HG03066 (cell line): ENCODE data around the gene MACROD2.

Experiments used
- ATAC-seq: cut with Tn5 transposase; IDR thresholded peaks from one replicate; pipeline ENCODE4 v1.9.1; 2021; ENCODE audit warnings: low read depth; ENCODE audit not compliant: unreplicated experiment

The MACROD2 gene

GRCh38 chr20:14562981-14563380 lies 567.7 kb downstream of the MACROD2 start:
- ATAC-seq, result no peak

GRCh38 chr20:14566505-14566904 lies 571.2 kb downstream of the MACROD2 start:
- no peak for ATAC-seq

- no peak for ATAC-seq
Measured at GRCh38 chr20:14568225-14568624, 572.9 kb downstream of the MACROD2 start.

- ATAC-seq, result no peak
Measured at GRCh38 chr20:14568701-14569100, 573.4 kb downstream of the MACROD2 start.

DNA sequence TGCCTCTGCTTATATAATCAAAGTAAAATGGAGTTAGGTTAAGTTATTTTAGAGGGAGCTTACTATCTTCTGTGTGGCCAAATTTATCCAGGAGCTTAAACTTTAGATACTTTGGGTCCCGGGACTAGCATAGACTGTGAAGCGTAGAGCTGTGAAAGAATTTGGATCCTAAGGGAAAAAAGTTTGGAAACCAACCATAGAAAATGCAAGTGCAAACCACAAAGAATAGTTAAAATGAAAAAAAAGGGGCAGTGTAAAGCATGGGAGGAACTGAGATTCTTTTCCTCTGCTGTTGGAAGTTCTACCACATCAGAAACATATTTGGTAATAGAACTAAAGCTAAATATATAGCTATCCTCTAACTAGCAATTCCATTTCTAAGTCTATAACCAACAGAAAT lies 574.3 kb downstream of the MACROD2 start:
- no peak for ATAC-seq

GRCh38 chr20:14570811-14571210 lies 575.5 kb downstream of the MACROD2 start:
- ATAC-seq, result no peak

DNA sequence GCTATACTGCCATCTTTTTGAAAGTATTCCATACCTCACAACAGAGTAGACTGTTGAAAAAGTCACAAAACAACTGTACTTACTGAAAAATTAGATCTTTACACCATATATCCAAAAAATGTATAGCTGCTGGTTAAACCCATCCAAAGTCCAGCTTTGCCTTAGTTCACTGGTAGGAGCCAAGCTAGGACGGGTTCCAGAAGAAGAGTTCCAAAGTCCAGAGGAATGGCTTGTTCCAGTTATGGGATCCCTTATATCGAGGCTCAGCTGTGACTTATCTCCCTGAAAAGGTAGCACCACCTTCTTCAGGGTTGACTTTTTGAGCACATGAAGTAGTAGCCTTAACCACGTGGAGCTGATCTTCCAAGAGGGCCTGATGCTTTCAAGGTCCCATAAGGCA lies 578.4 kb downstream of the MACROD2 start:
- ATAC-seq, result no peak

DNA sequence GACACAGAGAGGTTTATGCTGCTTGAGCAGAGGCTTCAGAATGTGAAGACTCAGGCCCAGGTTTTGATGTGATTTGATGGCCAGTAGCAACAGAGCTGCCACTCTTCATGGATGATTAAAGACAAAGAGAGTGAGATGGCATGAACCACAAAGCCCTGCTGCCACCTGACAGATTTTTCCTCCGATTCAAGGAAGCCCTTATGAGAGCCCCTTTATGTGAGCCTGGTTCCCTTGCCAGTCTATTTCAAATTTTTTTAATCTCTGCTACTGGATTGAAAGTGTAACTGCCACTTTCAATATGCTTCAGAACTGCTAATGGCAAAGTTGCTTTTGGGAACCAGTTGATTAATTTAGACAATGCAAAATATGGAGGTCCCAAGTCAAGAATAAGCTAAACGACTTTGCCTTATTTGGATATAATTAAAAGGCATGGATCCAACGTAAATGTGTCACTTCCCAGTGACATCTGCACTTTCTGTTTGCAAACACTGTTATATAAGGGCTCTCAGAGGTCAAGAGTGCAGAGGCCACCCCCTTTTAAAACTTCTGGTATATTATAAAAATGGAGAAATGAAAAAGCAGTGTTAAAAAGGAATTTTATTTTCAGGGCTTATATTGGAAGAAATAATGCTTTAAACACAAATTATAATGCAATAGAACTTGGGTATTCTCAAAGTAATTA lies 581.0 kb downstream of the MACROD2 start:
- ATAC-seq, result no peak

- ATAC-seq, result no peak
Measured at GRCh38 chr20:14580418-14581074, 585.2 kb downstream of the MACROD2 start.

DNA sequence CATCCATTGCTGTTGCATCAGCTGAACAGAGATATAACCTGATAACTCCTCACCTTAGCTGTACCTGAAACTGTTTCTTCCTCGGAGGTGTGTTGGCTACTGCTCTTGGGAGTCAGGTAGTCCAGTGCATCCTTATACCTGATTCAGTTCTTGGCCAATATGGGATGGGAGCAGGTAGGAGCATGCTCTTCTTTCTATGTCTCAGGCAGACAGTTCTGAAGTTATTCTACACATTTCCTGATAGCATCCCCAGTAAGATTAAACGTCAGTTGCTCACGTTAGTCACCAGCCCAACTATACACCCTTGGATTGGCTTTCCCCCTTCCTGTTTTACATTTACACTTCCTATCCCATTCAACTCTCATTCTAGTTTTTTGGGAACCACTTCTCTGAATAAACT lies 586.4 kb downstream of the MACROD2 start:
- ATAC-seq, result no peak

GRCh38 chr20:14582855-14583254 lies 587.5 kb downstream of the MACROD2 start:
- no peak for ATAC-seq

DNA sequence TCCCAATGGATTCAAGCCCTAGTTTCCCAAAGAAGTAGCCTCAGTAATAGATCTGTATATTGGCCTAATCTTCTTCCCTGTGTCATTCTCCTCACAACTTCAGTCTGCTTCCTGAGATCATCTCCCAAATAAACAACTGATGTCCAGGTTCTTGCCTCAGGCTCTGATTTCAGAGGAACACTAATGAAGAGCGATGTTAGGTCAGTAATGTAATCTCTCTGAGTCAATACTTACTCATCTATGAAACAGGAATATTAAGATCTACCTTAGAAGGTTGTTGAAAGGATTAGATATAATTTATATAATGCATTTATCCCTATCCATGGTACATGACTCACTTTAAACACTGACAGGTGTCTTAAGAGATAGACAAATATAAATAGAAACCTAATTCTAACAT lies 588.1 kb downstream of the MACROD2 start:
- ATAC-seq, result no peak

GRCh38 chr20:14589383-14589782 lies 594.1 kb downstream of the MACROD2 start:
- ATAC-seq, result no peak

DNA sequence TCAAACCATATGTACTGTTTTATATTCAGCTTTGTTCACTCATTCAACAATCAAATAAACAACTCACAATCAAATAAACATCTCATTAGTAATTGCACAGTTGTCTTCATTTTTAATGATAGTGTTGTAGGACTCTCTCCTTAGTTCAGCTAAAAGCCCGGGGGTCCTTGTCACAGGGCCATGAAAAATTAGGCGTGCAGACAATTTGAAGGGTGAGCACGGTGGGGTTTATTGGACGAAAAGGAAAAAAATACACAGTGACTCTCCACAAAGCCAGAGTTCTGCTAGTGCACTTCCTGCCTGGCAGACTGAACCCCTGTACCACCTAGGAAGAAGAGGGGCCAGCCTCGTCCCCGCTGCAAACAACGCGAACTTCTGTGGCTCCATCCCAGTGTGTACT lies 599.7 kb downstream of the MACROD2 start:
- no peak for ATAC-seq

DNA sequence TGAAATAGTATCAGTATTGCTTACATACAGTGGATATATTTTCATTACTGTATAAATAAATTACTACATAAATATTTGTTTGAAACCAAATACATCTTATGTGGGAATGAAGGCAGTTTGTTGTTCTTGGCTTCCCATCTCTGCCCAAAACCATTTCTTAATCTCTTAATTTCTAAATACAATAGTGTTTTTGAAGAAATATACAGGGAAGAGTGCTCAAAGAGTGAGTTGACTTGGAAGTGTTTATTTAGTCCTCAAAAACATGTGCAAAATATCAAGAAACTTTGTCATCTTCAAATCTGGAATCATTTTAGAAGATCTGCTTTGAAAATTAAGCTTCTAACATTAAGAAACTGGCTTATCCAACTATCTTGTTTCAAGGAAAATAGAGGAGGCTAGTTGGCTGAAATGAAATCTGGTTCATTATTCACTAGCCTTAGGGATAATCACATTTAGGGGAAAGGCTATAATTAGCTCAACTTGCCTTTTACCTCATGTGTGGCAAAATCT lies 601.9 kb downstream of the MACROD2 start:
- ATAC-seq, result no peak

DNA sequence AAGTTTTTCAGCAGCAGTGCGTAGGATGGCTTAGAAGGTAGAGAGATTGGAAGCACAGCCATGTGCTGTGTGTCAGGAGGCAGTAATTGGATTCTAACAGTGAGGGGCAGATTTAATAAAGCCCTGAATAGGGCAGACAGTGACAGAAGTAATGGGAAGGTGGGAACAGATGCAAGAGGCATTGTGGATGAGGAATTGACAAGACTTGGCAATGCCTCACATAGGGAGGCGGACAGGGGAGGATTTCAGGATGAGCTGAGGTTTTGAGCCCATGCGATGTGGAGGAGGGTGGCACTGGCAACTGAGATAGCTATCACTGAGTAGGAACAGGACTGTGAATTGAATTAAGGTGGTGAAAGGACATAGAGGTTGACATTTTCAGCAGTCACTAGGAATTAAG lies 604.3 kb downstream of the MACROD2 start:
- no peak for ATAC-seq

DNA sequence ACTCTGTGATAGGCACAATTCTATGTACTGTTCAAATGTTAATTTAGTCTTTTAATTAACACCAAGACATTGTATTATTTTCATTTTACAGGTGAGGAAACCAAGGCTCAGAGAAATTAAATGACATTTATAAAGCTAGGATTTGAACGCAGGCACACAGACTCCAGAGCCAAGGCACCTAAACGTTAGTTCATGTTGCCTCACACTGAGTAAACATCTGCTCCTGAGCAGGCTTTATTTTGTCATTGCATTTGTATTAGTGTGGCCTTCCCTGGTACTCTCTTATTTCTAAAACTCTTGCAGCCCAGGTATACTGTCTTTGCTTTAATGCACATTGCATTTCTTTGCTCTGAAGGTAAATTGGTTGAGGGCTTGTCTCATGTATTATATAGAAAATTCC lies 605.2 kb downstream of the MACROD2 start:
- ATAC-seq, result no peak

DNA sequence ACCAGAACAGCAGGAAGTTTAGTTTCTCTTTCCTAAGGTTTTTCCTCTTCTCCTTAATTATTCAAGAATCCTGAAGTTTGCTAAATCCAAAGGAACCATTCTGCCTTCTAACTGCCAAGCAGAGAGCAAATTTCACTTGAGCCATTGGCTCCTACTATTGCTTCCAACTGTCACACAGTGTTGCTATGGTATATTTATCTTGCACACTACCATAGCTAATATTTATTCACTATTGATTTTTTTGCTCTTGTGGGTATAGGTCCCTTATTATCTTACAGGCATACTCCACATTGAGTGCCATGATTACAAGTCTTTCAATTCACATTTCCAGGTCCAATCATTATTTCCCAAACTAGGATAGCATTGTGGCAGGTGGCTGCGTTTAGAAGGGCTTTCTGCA lies 608.8 kb downstream of the MACROD2 start:
- ATAC-seq, result no peak

DNA sequence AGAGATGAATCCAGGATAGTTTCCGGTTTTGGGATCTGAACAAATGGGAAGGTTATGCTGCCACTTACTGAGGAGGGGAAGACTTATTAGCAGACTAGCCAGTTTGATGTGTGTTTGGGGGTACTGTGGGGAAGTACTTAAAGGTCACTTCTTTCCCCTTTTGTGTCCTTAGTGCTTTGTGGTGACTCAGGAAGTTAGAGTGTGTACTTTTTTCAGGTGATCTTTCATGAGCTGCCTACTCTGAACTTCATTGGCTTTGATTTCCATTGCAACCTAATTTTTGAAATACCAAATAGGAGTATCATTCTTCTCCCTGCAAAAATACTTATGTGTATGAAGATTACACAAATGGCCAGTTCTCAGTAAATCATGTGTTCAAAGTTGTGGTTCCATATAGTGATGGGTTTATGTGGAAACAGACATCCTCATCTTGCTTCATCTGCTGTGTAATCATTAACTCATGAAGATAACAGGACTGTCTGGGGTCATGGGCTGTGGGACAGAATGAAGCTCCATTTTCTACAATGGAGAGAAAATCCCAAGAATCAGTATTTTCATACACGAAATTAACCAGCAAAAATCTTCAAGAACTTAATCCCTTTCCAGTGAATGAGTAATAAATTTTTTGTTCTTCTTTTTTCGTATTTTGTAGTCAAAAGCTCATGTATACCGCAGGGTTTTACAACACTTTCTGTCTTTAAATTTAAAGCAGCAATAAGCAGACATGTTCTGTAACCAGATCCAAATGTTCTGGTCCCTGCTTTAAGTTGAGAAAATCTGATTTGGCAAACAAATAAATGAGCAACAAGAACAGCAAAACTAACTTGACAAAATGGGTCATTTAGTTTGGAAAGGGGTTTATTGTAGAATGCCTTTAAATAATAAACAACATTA lies 614.3 kb downstream of the MACROD2 start:
- no peak for ATAC-seq

DNA sequence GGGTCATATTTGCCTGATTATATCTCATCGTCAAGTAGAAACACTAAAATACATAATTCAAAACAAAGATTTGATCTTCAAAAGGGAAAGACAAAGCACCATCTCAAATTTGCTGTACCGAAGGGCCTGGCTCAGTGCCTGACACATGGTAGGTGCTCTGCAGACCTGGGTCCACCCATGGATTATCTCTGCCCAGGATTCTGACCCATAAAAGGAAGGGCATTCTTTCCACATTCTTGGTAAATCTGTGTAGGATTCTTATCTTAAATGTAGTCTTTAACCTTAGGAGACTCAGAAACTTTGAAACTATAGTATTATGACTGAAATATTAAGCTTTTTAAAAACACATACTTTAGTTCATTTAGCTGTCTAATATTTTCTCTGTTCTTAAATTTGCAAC lies 616.2 kb downstream of the MACROD2 start:
- ATAC-seq, result no peak

GRCh38 chr20:14612391-14612790 lies 617.1 kb downstream of the MACROD2 start:
- no peak for ATAC-seq
